ENCODE measurements around the gene FBXL4.
"Not testable (repeated sequence)": the region's sequence is repeated elsewhere in the genome, so short reads cannot be mapped to it uniquely, and the experiment has no call there.

The FBXL4 gene

GRCh38 chr6:98946266-98946878 lies 1.4 kb downstream of the FBXL4 start:
- in situ Hi-C loops (cut with MboI; ENCODE audit: low sequenced_read_pairs): no loop called here

DNA sequence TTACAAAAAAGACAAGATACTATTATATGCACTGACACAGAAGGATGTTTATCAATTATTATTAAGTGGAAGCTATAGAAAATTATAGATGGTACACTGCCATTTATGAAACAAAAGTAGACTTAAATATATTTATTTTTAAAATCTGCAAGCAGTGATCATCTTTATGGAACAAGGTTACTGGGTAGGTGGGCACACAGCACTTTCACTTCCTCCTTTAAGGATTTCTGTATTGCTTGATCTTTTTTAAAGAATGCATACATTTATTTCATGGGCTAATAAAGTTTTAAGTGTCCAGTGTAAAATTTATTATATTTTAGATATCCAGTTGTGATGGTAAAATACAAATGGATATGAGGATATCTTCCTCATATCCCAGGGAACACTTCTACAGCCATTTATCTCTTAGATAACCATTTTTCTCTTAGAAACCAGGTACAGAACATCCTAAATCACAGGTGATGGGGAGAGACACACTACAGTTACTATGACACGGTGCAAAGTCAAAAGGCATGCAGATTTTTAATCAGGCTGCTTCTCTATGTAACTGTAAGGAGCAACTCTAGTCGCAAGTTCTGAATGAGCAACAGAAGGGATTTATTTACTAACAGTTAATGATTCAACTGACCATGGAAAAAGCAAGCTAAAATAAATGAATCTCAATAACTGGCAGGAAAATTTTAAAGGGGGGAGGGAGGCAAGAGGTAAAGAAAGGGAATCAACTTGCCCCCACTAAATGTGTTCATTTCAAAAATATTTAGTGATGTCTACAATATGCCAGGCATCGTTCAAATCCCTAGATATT lies 2.2 kb downstream of the FBXL4 start:
- in situ Hi-C loops (cut with MboI; ENCODE audit: low sequenced_read_pairs): no loop called here

DNA sequence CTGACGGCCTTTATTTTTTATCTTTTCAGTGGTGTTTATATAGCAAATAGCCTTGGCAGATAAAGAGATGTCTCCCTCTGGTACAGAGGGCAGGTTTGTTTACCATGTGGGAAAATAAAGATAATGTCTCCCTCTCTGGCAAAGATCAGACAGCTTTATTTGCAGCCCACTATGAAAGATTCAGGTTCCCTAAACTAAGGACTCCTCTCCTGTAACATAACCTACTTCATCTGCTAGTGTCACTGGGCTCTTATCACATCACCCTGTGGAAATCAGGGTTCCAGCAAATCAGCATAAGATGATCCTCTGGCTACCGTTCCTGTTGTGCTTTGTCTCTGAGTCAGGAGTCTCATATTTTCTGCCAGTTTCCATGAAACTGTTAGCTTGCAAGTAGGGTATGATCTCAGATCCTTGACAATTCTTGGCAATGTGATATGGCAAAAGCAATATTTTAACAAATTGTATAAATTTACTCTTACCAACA lies 3.1 kb downstream of the FBXL4 start:
- in situ Hi-C loops (cut with MboI; ENCODE audit: low sequenced_read_pairs): no loop called here

GRCh38 chr6:98944168-98944567 lies 3.6 kb downstream of the FBXL4 start:
- in situ Hi-C loops (cut with MboI; ENCODE audit: low sequenced_read_pairs): no loop called here

DNA sequence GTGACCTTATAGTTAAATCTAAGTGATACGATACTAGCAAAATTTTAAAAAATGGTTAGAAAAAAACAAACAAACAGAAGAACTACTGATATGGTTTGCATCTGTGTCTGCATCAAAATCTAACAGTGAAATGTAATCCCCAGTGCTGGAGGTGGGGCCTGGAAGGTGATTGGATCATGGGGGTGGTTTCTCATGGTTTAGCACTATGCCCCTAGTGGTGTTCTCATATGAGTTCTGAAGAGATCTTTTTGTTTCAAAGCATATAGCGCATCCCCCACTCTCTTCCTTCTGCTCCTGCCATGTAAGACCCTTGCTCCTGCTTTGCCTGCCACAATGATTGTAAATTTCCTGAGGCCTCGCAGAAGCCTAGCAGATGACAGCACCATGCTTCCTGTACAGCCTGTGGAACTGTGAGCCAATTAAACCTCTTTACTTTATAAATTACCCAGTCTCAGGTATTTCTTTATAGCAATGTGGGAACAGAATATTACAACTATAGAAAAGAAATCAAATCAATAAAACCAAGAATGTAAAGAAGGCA lies 5.4 kb downstream of the FBXL4 start:
- in situ Hi-C loops (cut with MboI; ENCODE audit: low sequenced_read_pairs): no loop called here

GRCh38 chr6:98941319-98941718 lies 6.4 kb downstream of the FBXL4 start:
- in situ Hi-C loops (cut with MboI; ENCODE audit: low sequenced_read_pairs): no loop called here

- in situ Hi-C loops (cut with MboI; ENCODE audit: low sequenced_read_pairs): no loop called here
These were observed 10.4 kb downstream of the FBXL4 start for GRCh38 chr6:98937351-98937750.

DNA sequence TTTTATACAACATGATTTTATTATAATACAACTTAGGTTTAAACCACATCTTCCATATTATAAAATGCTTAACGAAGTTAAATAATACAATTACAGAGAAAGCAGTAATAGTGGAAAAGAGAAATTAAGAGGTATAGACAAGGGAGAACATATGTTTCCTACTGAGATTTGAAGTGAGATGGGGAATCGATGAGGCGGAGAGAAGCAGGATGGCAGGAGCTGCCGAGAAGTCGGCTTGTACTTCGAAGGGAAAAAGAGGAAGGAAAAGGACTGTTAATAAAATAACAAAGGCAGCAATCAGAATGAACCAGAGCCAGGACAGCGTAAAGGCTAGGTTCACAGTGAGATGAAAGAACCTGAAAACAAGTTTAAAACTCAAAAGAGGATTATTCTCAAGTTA lies 15.4 kb downstream of the FBXL4 start:
- in situ Hi-C loops (cut with MboI; ENCODE audit: low sequenced_read_pairs): no loop called here

- in situ Hi-C loops (cut with MboI; ENCODE audit: low sequenced_read_pairs): no loop called here
These were observed 16.1 kb downstream of the FBXL4 start for GRCh38 chr6:98931696-98932095.

GRCh38 chr6:98929498-98930060 lies 18.2 kb downstream of the FBXL4 start:
- in situ Hi-C loops (cut with MboI; ENCODE audit: low sequenced_read_pairs): no loop called here

DNA sequence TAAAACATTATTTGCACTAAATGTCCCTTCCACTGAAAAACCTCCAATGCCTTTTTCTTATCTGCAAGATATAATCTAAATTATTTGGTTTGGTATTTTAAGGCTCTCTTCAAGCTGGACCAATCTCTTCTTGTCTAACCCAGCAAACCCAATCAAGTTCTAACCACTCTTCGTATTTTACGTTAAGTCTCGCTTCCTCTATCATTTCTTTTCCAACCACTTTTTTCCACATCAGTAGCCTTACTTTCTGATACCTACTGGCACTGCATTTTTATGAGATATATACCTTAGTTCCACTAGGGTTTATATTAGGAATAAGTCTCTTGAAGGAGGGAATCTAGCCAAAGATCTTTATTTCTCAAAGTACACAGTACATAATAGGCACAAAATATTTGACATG lies 19.1 kb downstream of the FBXL4 start:
- in situ Hi-C loops (cut with MboI; ENCODE audit: low sequenced_read_pairs): no loop called here

- in situ Hi-C loops (cut with MboI; ENCODE audit: low sequenced_read_pairs): no loop called here
These were observed 20.2 kb downstream of the FBXL4 start for GRCh38 chr6:98927534-98927933.

- in situ Hi-C loops (cut with MboI; ENCODE audit: low sequenced_read_pairs): no loop called here
These were observed 21.9 kb downstream of the FBXL4 start for GRCh38 chr6:98925831-98926230.

DNA sequence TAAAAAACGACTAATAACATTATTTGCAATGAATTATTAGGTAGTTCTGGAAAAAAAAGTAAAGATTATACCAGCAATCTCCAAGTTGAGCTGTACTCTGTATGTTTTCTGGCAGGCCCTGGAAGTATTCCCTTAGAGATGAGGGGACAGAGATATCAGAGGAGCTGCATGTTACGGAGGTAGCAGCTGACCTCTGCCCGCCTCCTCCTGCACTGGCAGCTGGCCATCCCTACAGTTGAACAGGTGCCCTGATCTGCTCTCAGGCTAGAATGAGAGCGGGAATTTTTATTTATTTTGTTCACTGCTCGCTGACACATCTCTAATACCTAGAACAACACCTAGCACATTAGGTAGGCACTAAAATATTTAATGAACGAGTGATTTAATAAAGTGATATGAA lies 23.1 kb downstream of the FBXL4 start:
- in situ Hi-C loops (cut with MboI; ENCODE audit: low sequenced_read_pairs): no loop called here

GRCh38 chr6:98920904-98921431 lies 26.8 kb downstream of the FBXL4 start:
- in situ Hi-C loops (cut with MboI; ENCODE audit: low sequenced_read_pairs): no loop called here

- in situ Hi-C loops (cut with MboI; ENCODE audit: low sequenced_read_pairs): not testable (repeated sequence)
These were observed 36.8 kb downstream of the FBXL4 start for GRCh38 chr6:98910946-98911345.

DNA sequence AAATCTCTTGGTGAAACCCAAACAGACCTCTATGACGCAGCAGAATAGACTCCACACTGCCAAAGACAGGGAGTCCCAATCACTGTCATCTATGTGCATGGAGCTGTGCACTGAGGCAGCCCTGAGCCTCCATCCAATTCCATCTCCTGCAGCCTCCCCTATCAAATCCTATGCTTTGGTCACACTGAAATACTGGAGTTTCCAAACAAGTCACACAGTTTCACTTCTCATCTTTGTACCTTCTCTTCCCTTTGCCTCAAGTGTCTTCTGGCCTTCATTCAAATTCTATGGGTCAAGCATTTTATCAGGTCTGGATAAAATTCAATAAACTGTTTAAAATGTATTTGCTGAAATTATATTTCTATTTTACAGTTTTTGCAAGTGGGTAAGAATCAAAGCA lies 38.5 kb downstream of the FBXL4 start:
- in situ Hi-C loops (cut with MboI; ENCODE audit: low sequenced_read_pairs): no loop called here

DNA sequence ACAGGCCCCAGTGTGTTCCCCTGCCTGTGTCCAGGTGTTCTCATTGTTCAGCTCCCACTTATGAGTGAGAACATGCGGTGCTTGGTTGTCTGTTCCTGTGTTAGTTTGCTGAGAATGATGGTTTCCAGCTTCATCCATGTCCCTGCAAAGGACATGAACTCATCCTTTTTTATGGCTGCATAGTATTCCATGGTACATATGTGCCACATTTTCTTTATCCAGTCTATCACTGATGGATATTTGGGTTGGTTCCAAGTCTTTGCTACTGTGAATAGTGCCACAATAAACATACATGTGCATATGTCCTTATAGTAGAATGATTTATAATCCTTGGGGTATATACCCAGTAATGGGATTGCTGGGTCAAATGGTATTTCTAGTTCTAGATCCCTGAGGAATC lies 41.4 kb downstream of the FBXL4 start:
- in situ Hi-C loops (cut with MboI; ENCODE audit: low sequenced_read_pairs): not testable (repeated sequence)

DNA sequence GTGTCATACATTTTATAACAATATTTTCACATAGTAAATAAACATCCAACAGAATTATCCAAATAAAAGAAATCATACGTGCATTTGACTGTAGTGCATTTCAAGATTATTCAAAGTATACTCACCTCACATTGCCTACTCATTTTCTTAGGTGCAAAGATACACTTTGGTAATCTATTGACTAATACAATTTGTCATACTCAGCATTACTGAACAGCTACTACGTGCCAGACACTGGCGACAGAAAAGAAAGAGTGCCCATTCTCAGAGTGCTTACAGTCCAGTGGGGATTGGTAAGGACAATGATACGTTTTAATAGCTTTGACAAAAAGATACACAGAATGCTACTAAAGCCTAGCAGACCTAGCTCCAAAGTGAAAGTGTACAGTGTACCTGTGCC lies 42.0 kb downstream of the FBXL4 start:
- in situ Hi-C loops (cut with MboI; ENCODE audit: low sequenced_read_pairs): no loop called here

GRCh38 chr6:98904096-98904495 lies 43.6 kb downstream of the FBXL4 start:
- in situ Hi-C loops (cut with MboI; ENCODE audit: low sequenced_read_pairs): no loop called here

DNA sequence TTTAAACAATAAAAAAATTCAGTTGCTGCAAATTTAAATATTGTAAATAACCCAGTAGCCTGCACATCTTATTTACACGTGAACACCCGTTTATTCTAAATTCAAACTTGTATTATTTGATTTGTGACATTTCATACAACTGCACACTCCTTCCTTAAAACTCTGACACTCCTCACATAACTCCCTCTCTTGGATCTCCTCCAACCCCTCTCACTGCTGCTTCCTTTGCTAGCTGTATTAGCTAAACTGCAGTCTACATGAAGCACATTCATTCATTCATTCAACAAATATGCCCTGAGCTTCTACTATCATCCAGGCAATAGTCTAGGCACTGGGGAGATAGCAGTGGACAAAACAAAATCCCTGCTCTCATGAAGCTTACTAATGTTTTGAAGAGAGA lies 47.0 kb downstream of the FBXL4 start:
- in situ Hi-C loops (cut with MboI; ENCODE audit: low sequenced_read_pairs): no loop called here

DNA sequence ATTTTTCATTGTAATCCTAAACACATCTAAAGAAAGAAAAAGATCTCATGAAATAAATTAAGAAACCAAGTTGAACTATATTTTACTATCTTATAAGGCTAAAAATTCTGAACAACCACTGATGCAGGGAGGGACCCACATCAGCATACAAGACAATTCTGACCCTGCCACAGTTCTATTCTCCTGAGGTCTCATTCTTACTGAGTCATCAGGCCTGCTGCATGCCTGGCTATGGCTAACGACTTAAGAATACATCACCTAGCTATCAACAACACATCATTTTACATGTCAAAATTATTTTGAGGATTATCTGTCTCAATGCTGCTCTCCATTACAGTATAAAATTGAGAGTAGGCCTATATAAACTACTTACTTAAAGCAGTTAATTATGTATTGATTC lies 52.9 kb downstream of the FBXL4 start:
- in situ Hi-C loops (cut with MboI; ENCODE audit: low sequenced_read_pairs): no loop called here

All from HL-60/S4 treated with phorbol 12-myristate 13-acetate at 8.2 ng/mL for 4 days and 3 days (cell line).